ENCODE results near the gene APOLD1. TPM values are rescaled to one million over a fixed set of nuclear protein-coding genes. Genes with fewer than 3 reads are reported as not detected.
"Not testable (repeated sequence)": the region's sequence is repeated elsewhere in the genome, so short reads cannot be mapped to it uniquely, and the experiment has no call there.

The APOLD1 gene
- polyA plus RNA-seq, 1 donor (not counting 4 experiments of a cell fraction or from before 2014, with no cell fraction given) = 0.34 TPM

- H4K20me1 ChIP-seq (ENCODE audit: control insufficient read depth, extremely low read depth, insufficient read depth, low read length) = no peaks in the 10 kb centered on the region
- H3K79me2 ChIP-seq (ENCODE audit: control insufficient read depth, insufficient read depth, low read length) = no peaks in the 10 kb centered on the region
- peaks cover 4 to 5% of the 10 kb centered on the region in 2 experiments for H3K36me3 ChIP-seq (ENCODE audit: control insufficient read depth in 2 of 2, extremely low read depth in 1 of 2, insufficient read depth in 2 of 2, low read length in 2 of 2)
- H3K9me1 ChIP-seq (ENCODE audit: control insufficient read depth, extremely low read depth, insufficient read depth, low read length) = no peaks in the 10 kb centered on the region
- FAIRE-seq = no peak
- no peak overlapping the region for H3K9ac ChIP-seq (ENCODE audit: control insufficient read depth, extremely low read depth, insufficient read depth, low read length)
- H3K4me2 ChIP-seq (ENCODE audit: control insufficient read depth, extremely low read depth, insufficient read depth, low read depth, low read length) = no peak overlapping the region
- no peaks in the 10 kb centered on the region for H3K27me3 ChIP-seq (ENCODE audit: control insufficient read depth, extremely low read depth, insufficient read depth, low read length)
- no peaks in the 10 kb centered on the region for H3K9me3 ChIP-seq (ENCODE audit: control insufficient read depth, low read depth, low read length)
- TF ChIP-seq EZH2 (IDR thresholded peaks at IDR 0.05; ENCODE audit: low read length) = no peak
- TF ChIP-seq CTCF (optimal IDR thresholded peaks at IDR 0.05 in 1 of 3, IDR thresholded peaks at IDR 0.05 in 1 of 3, conservative IDR thresholded peaks at IDR 0.05 in 1 of 3; ENCODE audit: extremely low read depth in 1 of 3, insufficient read depth in 2 of 3, low read length in 3 of 3) = no peak
- dilution Hi-C loops (cut with MboI; ENCODE audit: extremely low pct_ligation_motif_present, low sequenced_read_pairs) = no loop called here
- H2AFZ ChIP-seq (ENCODE audit: control insufficient read depth, low read length) = no peak overlapping the region
- peak overlapping the region; percentile 73 for H3K27ac ChIP-seq (ENCODE audit: control insufficient read depth, insufficient read depth, low read length)
- no peak overlapping the region for H3K4me3 ChIP-seq (ENCODE audit: control insufficient read depth in 2 of 3, extremely low read depth in 1 of 3, insufficient read depth in 2 of 3, low read depth in 1 of 3, low read length in 3 of 3)
- H3K4me1 ChIP-seq (ENCODE audit: control insufficient read depth, extremely low read depth, insufficient read depth, low read length) = peaks cover 54% of the 10 kb centered on the region
- DNase-seq (ENCODE audit: low read depth, low spot score) = no peak
Measured at GRCh38 chr12:12839003-12839395, 53.5 kb downstream of the APOLD1 start.

GRCh38 chr12:12839439-12839838 is 54.0 kb downstream of the APOLD1 start:
- H3K4me1 ChIP-seq (ENCODE audit: control insufficient read depth, extremely low read depth, insufficient read depth, low read length) = peaks cover 54% of the 10 kb centered on the region
- FAIRE-seq; H3K79me2 ChIP-seq (ENCODE audit: control insufficient read depth, insufficient read depth, low read length); H3K27me3 ChIP-seq (ENCODE audit: control insufficient read depth, extremely low read depth, insufficient read depth, low read length); H4K20me1 ChIP-seq (ENCODE audit: control insufficient read depth, extremely low read depth, insufficient read depth, low read length); H2AFZ ChIP-seq (ENCODE audit: control insufficient read depth, low read length); H3K4me3 ChIP-seq (ENCODE audit: control insufficient read depth in 2 of 3, extremely low read depth in 1 of 3, insufficient read depth in 2 of 3, low read depth in 1 of 3, low read length in 3 of 3); H3K36me3 ChIP-seq (ENCODE audit: control insufficient read depth in 2 of 2, extremely low read depth in 1 of 2, insufficient read depth in 2 of 2, low read length in 2 of 2); dilution Hi-C loops (cut with MboI; ENCODE audit: extremely low pct_ligation_motif_present, low sequenced_read_pairs); H3K9me3 ChIP-seq (ENCODE audit: control insufficient read depth, low read depth, low read length); DNase-seq (ENCODE audit: low read depth, low spot score); H3K9me1 ChIP-seq (ENCODE audit: control insufficient read depth, extremely low read depth, insufficient read depth, low read length): not testable (repeated sequence)
- peak overlapping the region; percentile 43 for H3K9ac ChIP-seq (ENCODE audit: control insufficient read depth, extremely low read depth, insufficient read depth, low read length)
- peak overlapping the region; percentile 26 for H3K4me2 ChIP-seq (ENCODE audit: control insufficient read depth, extremely low read depth, insufficient read depth, low read depth, low read length)
- H3K27ac ChIP-seq (ENCODE audit: control insufficient read depth, insufficient read depth, low read length) = peak overlapping the region; percentile 73

GRCh38 chr12:12839873-12840579 is 54.6 kb downstream of the APOLD1 start:
- dilution Hi-C loops (cut with MboI; ENCODE audit: extremely low pct_ligation_motif_present, low sequenced_read_pairs) = no loop called here
- TF ChIP-seq CTCF (optimal IDR thresholded peaks at IDR 0.05 in 1 of 3, IDR thresholded peaks at IDR 0.05 in 1 of 3, conservative IDR thresholded peaks at IDR 0.05 in 1 of 3; ENCODE audit: extremely low read depth in 1 of 3, insufficient read depth in 2 of 3, low read length in 3 of 3) = no peak
- no peak for TF ChIP-seq EZH2 (IDR thresholded peaks at IDR 0.05; ENCODE audit: low read length)
- Histone ChIP-seq H3K9ac (ENCODE audit: control insufficient read depth, extremely low read depth, insufficient read depth, low read length) (peak overlapping the region; percentile 43), H4K20me1 (ENCODE audit: control insufficient read depth, extremely low read depth, insufficient read depth, low read length) (no peaks in the 10 kb centered on the region), H3K4me1 (ENCODE audit: control insufficient read depth, extremely low read depth, insufficient read depth, low read length) (peaks cover 52% of the 10 kb centered on the region), H3K4me2 (ENCODE audit: control insufficient read depth, extremely low read depth, insufficient read depth, low read depth, low read length) (peak overlapping the region; percentile 26), H2AFZ (ENCODE audit: control insufficient read depth, low read length) (no peak overlapping the region), H3K36me3 (ENCODE audit: control insufficient read depth in 2 of 2, extremely low read depth in 1 of 2, insufficient read depth in 2 of 2, low read length in 2 of 2) (peaks cover 4% of the 10 kb centered on the region in 2 experiments), H3K9me3 (ENCODE audit: control insufficient read depth, low read depth, low read length) (no peaks in the 10 kb centered on the region), H3K79me2 (ENCODE audit: control insufficient read depth, insufficient read depth, low read length) (no peaks in the 10 kb centered on the region), H3K27ac (ENCODE audit: control insufficient read depth, insufficient read depth, low read length) (peak overlapping the region; percentile 73), H3K9me1 (ENCODE audit: control insufficient read depth, extremely low read depth, insufficient read depth, low read length) (no peaks in the 10 kb centered on the region), H3K4me3 (ENCODE audit: control insufficient read depth in 2 of 3, extremely low read depth in 1 of 3, insufficient read depth in 2 of 3, low read depth in 1 of 3, low read length in 3 of 3) (no peak overlapping the region), H3K27me3 (ENCODE audit: control insufficient read depth, extremely low read depth, insufficient read depth, low read length) (no peaks in the 10 kb centered on the region)
- DNase-seq (ENCODE audit: low read depth, low spot score) (no peak), FAIRE-seq (peak; percentile 81)
